WTC11 (cell line): Measurements from ENCODE around the gene IKBKE.

Experiments
- ATF1 ChIP-seq: sonication (generic); formaldehyde crosslinking; IDR thresholded peaks from 2 replicates; pipeline ENCODE4 v1.8.1; 2023; ENCODE audit warnings: mild to moderate bottlenecking, moderate library complexity, missing genetic modification reagents
- CTCF ChIP-seq: fragments of 200-600 bp; IDR thresholded peaks from 2 replicates; pipeline ENCODE4 v1.8.0; 2022; ENCODE audit warnings: antibody characterized with exemption
- ELF4 ChIP-seq: sonication (generic); formaldehyde crosslinking; IDR thresholded peaks from 2 replicates; pipeline ENCODE4 v1.8.1; 2022; ENCODE audit warnings: low read depth, mild to moderate bottlenecking, moderate library complexity, missing genetic modification reagents
- FOXJ3 ChIP-seq: sonication (generic); formaldehyde crosslinking; IDR thresholded peaks from 2 replicates; pipeline ENCODE4 v1.9.0; 2021; ENCODE audit warnings: missing genetic modification reagents, mild to moderate bottlenecking, borderline replicate concordance
- MXD4 ChIP-seq: fragments of 250-450 bp; sonication (Bioruptor Pico); IDR thresholded peaks from 2 replicates; pipeline ENCODE4 v1.8.0; 2021; ENCODE audit warnings: mild to moderate bottlenecking, moderate library complexity, borderline replicate concordance
- MYBL2 ChIP-seq: sonication (generic); formaldehyde crosslinking; IDR thresholded peaks from 2 replicates; pipeline ENCODE4 v1.8.1; 2023; ENCODE audit warnings: mild to moderate bottlenecking, moderate library complexity, missing genetic modification reagents
- NR1H2 ChIP-seq: sonication (generic); formaldehyde crosslinking; IDR thresholded peaks from 2 replicates; pipeline ENCODE4 v1.9.0; 2021; ENCODE audit warnings: mild to moderate bottlenecking, moderate library complexity, missing genetic modification reagents
- NR2C2 ChIP-seq: sonication (generic); formaldehyde crosslinking; IDR thresholded peaks from 2 replicates; pipeline ENCODE4 v1.8.0; 2022; ENCODE audit warnings: mild to moderate bottlenecking, missing genetic modification reagents
- ZNF138 ChIP-seq: sonication (generic); formaldehyde crosslinking; conservative IDR thresholded peaks from 2 replicates; pipeline ENCODE4 v1.8.1; 2022; ENCODE audit warnings: mild to moderate bottlenecking, moderate library complexity, missing genetic modification reagents

- TF ChIP-seq CTCF (no peak), MYBL2 (CRISPR knock-in tag) (no peak), ATF1 (CRISPR knock-in tag) (no peak), NR2C2 (CRISPR knock-in tag) (no peak), ELF4 (CRISPR knock-in tag) (no peak), FOXJ3 (no peak), NR1H2 (CRISPR knock-in tag) (no peak), ZNF138 (CRISPR knock-in tag) (no peak), MXD4 (CRISPR knock-in tag) (no peak)
Measured at GRCh38 chr1:206469411-206469932, 804 bp upstream of the IKBKE start.
